OCI-LY3 (cell line): Measurements from ENCODE around the gene SPOCK1.

Experiments used
- H2AFZ ChIP-seq: fragments of 200-600, 300-600 bp; shearing (Covaris generic); 2 replicates; pipeline ENCODE4 v1.6.0; 2014; ENCODE audit warnings: antibody characterized with exemption, low read depth, low read length
- H3K27ac ChIP-seq: fragments of 200-600, 300-600 bp; sonication (generic); 2 replicates; pipeline ENCODE4 v1.5.1; 2014; ENCODE audit warnings: mild to moderate bottlenecking, low read length, moderate library complexity, mixed read lengths
- H3K27me3 ChIP-seq: fragments of 200-600, 300-600 bp; sonication (generic); 2 replicates; pipeline ENCODE4 v1.6.1; 2014; ENCODE audit warnings: low read depth, low read length, mixed read lengths
- H3K36me3 ChIP-seq: fragments of 200-600, 300-600 bp; sonication (generic); replicated peaks from 2 replicates; pipeline ENCODE3; 2014; ENCODE audit warnings: low read depth, low read length, mixed read lengths
- H3K4me1 ChIP-seq: fragments of 300-600, 200-600 bp; sonication (generic); 2 replicates; pipeline ENCODE4 v1.6.1; 2014; ENCODE audit warnings: low read length, mixed read lengths
- H3K4me2 ChIP-seq: fragments of 200-600, 300-600 bp; sonication (generic); 2 replicates; pipeline ENCODE4 v1.6.1; 2014; ENCODE audit warnings: low read length, mixed read lengths
- H3K4me3 ChIP-seq: fragments of 300-600, 200-600 bp; sonication (generic); 2 replicates; pipeline ENCODE4 v1.5.1; 2014; ENCODE audit warnings: antibody characterized with exemption, mild to moderate bottlenecking, low read length, moderate library complexity
- H3K79me2 ChIP-seq: fragments of 300-600, 200-600 bp; shearing (Covaris generic); 2 replicates; pipeline ENCODE4 v1.6.1; 2014; ENCODE audit warnings: mild to moderate bottlenecking, low read length, mixed read lengths
- H3K9ac ChIP-seq: fragments of 300-600, 200-600 bp; shearing (Covaris generic); 2 replicates; pipeline ENCODE4 v1.6.0; 2014; ENCODE audit warnings: mild to moderate bottlenecking, low read length, moderate library complexity
- H3K9me3 ChIP-seq: fragments of 200-600, 300-600 bp; shearing (Covaris generic); 2 replicates; pipeline ENCODE4 v1.6.1; 2014; ENCODE audit warnings: low read length, mixed read lengths; ENCODE audit not compliant: insufficient read depth
- H4K20me1 ChIP-seq: fragments of 200-600, 300-600 bp; sonication (generic); 2 replicates; pipeline ENCODE4 v1.6.1; 2016; ENCODE audit warnings: low read length, mixed read lengths; ENCODE audit not compliant: insufficient read depth
- CTCF ChIP-seq: fragments of 200-600, 300-600 bp; sonication (generic); IDR thresholded peaks from 2 replicates; pipeline ENCODE4 v1.5.1; 2014; ENCODE audit warnings: antibody characterized with exemption, low read length, low read depth
- EZH2phosphoT487 ChIP-seq: fragments of 200-600 bp; shearing (Covaris generic); IDR thresholded peaks from 2 replicates; pipeline ENCODE4 v1.6.1; 2018; ENCODE audit warnings: antibody characterized with exemption, mixed run types, low read depth

The SPOCK1 gene

GRCh38 chr5:137504916-137505315 lies 5.8 kb upstream of the SPOCK1 start:
- Histone ChIP-seq H4K20me1 (no peaks in the 10 kb centered on the region), H3K4me3 (no peak overlapping the region), H3K36me3 (no peaks in the 10 kb centered on the region), H3K9ac (no peak overlapping the region), H3K4me2 (no peak overlapping the region), H3K27ac (no peak overlapping the region), H3K27me3 (no peaks in the 10 kb centered on the region), H3K9me3 (no peaks in the 10 kb centered on the region), H3K79me2 (no peaks in the 10 kb centered on the region), H3K4me1 (no peaks in the 10 kb centered on the region), H2AFZ (no peak overlapping the region)
- TF ChIP-seq EZH2phosphoT487: no peak
- TF ChIP-seq CTCF: no peak

GRCh38 chr5:137503456-137503855 lies 4.3 kb upstream of the SPOCK1 start:
- Histone ChIP-seq H3K4me1 (no peaks in the 10 kb centered on the region), H3K9me3 (no peaks in the 10 kb centered on the region), H3K4me2 (no peak overlapping the region), H3K36me3 (no peaks in the 10 kb centered on the region), H3K79me2 (no peaks in the 10 kb centered on the region), H3K27ac (no peak overlapping the region), H4K20me1 (no peaks in the 10 kb centered on the region), H3K9ac (no peak overlapping the region), H3K4me3 (no peak overlapping the region), H2AFZ (no peak overlapping the region), H3K27me3 (no peaks in the 10 kb centered on the region)
- TF ChIP-seq EZH2phosphoT487 (no peak), CTCF (no peak)

- Histone ChIP-seq H3K27me3 (no peaks in the 10 kb centered on the region), H3K27ac (no peak overlapping the region), H3K79me2 (no peaks in the 10 kb centered on the region), H3K4me3 (no peak overlapping the region), H2AFZ (no peak overlapping the region), H3K4me1 (no peaks in the 10 kb centered on the region), H3K4me2 (no peak overlapping the region), H3K36me3 (no peaks in the 10 kb centered on the region), H3K9me3 (no peaks in the 10 kb centered on the region), H4K20me1 (no peaks in the 10 kb centered on the region), H3K9ac (no peak overlapping the region)
- TF ChIP-seq EZH2phosphoT487: no peak
- TF ChIP-seq CTCF: no peak
These were observed 3.5 kb upstream of the SPOCK1 start for GRCh38 chr5:137502632-137503031.

- no peak overlapping the region for H3K9ac ChIP-seq
- H3K4me3 ChIP-seq: no peak overlapping the region
- H3K79me2 ChIP-seq: no peaks in the 10 kb centered on the region
- H3K4me2 ChIP-seq: no peak overlapping the region
- H3K9me3 ChIP-seq: no peaks in the 10 kb centered on the region
- TF ChIP-seq CTCF (no peak), EZH2phosphoT487 (no peak)
- no peaks in the 10 kb centered on the region for H4K20me1 ChIP-seq
- H3K27me3 ChIP-seq: no peaks in the 10 kb centered on the region
- H3K4me1 ChIP-seq: no peaks in the 10 kb centered on the region
- H3K36me3 ChIP-seq: no peaks in the 10 kb centered on the region
- H2AFZ ChIP-seq: no peak overlapping the region
- H3K27ac ChIP-seq: no peak overlapping the region
These were observed 2.8 kb upstream of the SPOCK1 start for GRCh38 chr5:137501846-137502406.
